ENCODE data around the gene TAF8.

Gene TAF8

GRCh38 chr6:42022755-42023384 is 27.5 kb upstream of the TAF8 start:
- no peak overlapping the region for H3K4me3 ChIP-seq (ENCODE audit: low read length)
- no peak for DNase-seq (ENCODE audit: low read depth)
- TF ChIP-seq CTCF (IDR thresholded peaks at IDR 0.05; ENCODE audit: insufficient read depth, low read depth, low read length, missing control alignments): no peak

GRCh38 chr6:42025066-42025844 is 25.1 kb upstream of the TAF8 start:
- no peak for DNase-seq (ENCODE audit: low read depth)
- H3K4me3 ChIP-seq (ENCODE audit: low read length): no peak overlapping the region
- no peak for TF ChIP-seq CTCF (IDR thresholded peaks at IDR 0.05; ENCODE audit: insufficient read depth, low read depth, low read length, missing control alignments)

- no peak overlapping the region for H3K4me3 ChIP-seq (ENCODE audit: low read length)
- no peak for TF ChIP-seq CTCF (IDR thresholded peaks at IDR 0.05; ENCODE audit: insufficient read depth, low read depth, low read length, missing control alignments)
- no peak for DNase-seq (ENCODE audit: low read depth)
These were observed 24.5 kb upstream of the TAF8 start for GRCh38 chr6:42025845-42026243.

- no peak for DNase-seq (ENCODE audit: low read depth)
- no peak for TF ChIP-seq CTCF (IDR thresholded peaks at IDR 0.05; ENCODE audit: insufficient read depth, low read depth, low read length, missing control alignments)
- no peak overlapping the region for H3K4me3 ChIP-seq (ENCODE audit: low read length)
These were observed 23.8 kb upstream of the TAF8 start for GRCh38 chr6:42026540-42026939.

- DNase-seq (ENCODE audit: low read depth): peak; percentile 71
- no peak for TF ChIP-seq CTCF (IDR thresholded peaks at IDR 0.05; ENCODE audit: insufficient read depth, low read depth, low read length, missing control alignments)
- no peak overlapping the region for H3K4me3 ChIP-seq (ENCODE audit: low read length)
These were observed 21.9 kb upstream of the TAF8 start for GRCh38 chr6:42028234-42029061.

GRCh38 chr6:42029062-42029685 is 21.1 kb upstream of the TAF8 start:
- DNase-seq (ENCODE audit: low read depth): no peak
- H3K4me3 ChIP-seq (ENCODE audit: low read length): no peak overlapping the region
- no peak for TF ChIP-seq CTCF (IDR thresholded peaks at IDR 0.05; ENCODE audit: insufficient read depth, low read depth, low read length, missing control alignments)
